Thyroid gland (tissue), 4 donors: ENCODE results near the gene PAX5.

Experiments
- CTCF ChIP-seq, 6 experiments: fragments of 200-600 bp in 3 of 6; fragments of 450-650 bp in 3 of 6; sonication (generic) in 3 of 6; IDR thresholded peaks; one replicate each; pipeline ENCODE4 v1.5.1; 2016 to 2019; ENCODE audit warnings: antibody characterized with exemption in 6 of 6, mild to moderate bottlenecking in 2 of 6, inconsistent platforms in 1 of 6, moderate library complexity in 1 of 6
- POLR2A ChIP-seq, 2 donors: fragments of 450-650 bp; IDR thresholded peaks; one replicate each; pipeline ENCODE4 v1.6.1; 2017; ENCODE audit warnings: antibody characterized with exemption in 2 of 2, mild to moderate bottlenecking in 2 of 2, moderate library complexity in 1 of 2

GRCh38 chr9:37036371-37036775 is 2.3 kb upstream of the PAX5 start:
- TF ChIP-seq CTCF (IDR thresholded peaks at IDR 0.05) (no peak), POLR2A (IDR thresholded peaks at IDR 0.05) (no peak)
